Loucy (cell line): ENCODE results near the gene SEC24A.

ENCODE experiments used
- CTCF ChIP-seq: fragments of 200-600 bp; sonication (generic); conservative IDR thresholded peaks from 2 replicates; pipeline ENCODE4 v1.5.1; 2014; ENCODE audit warnings: mild to moderate bottlenecking, antibody characterized with exemption, low read length
- EZH2phosphoT487 ChIP-seq: fragments of 200-600 bp; IDR thresholded peaks from 2 replicates; pipeline ENCODE4 v1.6.1; 2018; ENCODE audit warnings: antibody characterized with exemption, mild to moderate bottlenecking, moderate library complexity, borderline replicate concordance

DNA sequence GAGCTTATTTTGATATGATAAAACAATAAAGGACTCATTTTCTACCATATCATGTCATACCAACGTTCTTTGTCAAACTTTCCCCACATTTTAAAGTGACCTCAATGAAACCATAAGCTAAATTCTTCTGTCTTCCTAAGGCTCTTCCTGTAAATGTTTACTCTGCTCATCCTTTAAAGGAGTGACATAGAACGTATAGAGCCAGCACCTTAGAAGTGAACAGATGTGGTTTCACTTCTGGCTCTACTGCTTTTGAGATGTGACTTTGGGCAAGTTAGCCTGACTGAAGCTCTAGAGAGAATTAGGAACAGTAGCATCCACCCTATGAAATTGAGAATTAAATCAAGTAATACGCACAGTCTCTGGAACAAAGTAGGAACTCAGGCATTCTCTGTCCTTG, 40.0 kb upstream of the SEC24A start:
- no peak for TF ChIP-seq CTCF
- TF ChIP-seq EZH2phosphoT487 = no peak
